Endometrial microvascular endothelial cells (primary cell): ENCODE measurements around the gene CELF3. TPM values are rescaled to one million over a fixed set of nuclear protein-coding genes. Genes with fewer than 3 reads are reported as not detected.
"Not testable (repeated sequence)": the region's sequence is repeated elsewhere in the genome, so short reads cannot be mapped to it uniquely, and the experiment has no call there.

Experiments used
- in situ Hi-C: cut with HindIII; loops from 2 replicates; pipeline ENCODE4 v1.10.0; 2017; ENCODE audit warnings: low sequenced_read_pairs, low pct_unique_long_range_greater_than_20kb; ENCODE audit errors: inconsistent ontology term
- total RNA-seq: library from RNA; depleted of rRNA; stranded (reverse); fragments of >200 nt; gene quantifications from one replicate; pipeline ENCODE4 v1.2.3, GENCODE V29; 2015; ENCODE audit errors: inconsistent ontology term

CELF3 gene
- total RNA-seq, 1 donor from 2014 or later = not detected

- in situ Hi-C loops = no loop called here
These were observed 9.9 kb downstream of the CELF3 start for GRCh38 chr1:151706464-151707415.

GRCh38 chr1:151705753-151706463, 10.7 kb downstream of the CELF3 start:
- in situ Hi-C loops = no loop called here

- in situ Hi-C loops = no loop called here
These were observed 11.5 kb downstream of the CELF3 start for GRCh38 chr1:151705146-151705545.

GRCh38 chr1:151704246-151704645, 12.4 kb downstream of the CELF3 start:
- in situ Hi-C loops = no loop called here

GRCh38 chr1:151703813-151704212, 12.8 kb downstream of the CELF3 start:
- in situ Hi-C loops = no loop called here

GRCh38 chr1:151702936-151703335, 13.7 kb downstream of the CELF3 start:
- in situ Hi-C loops = no loop called here

- in situ Hi-C loops = no loop called here
These were observed 15.1 kb downstream of the CELF3 start for GRCh38 chr1:151701515-151701914.

GRCh38 chr1:151693057-151693651, 23.4 kb downstream of the CELF3 start:
- in situ Hi-C loops = no loop called here

GRCh38 chr1:151692226-151692625, 24.4 kb downstream of the CELF3 start:
- in situ Hi-C loops = no loop called here

- in situ Hi-C loops = no loop called here
These were observed 27.1 kb downstream of the CELF3 start for GRCh38 chr1:151689494-151689893.

GRCh38 chr1:151686561-151686960, 30.0 kb downstream of the CELF3 start:
- in situ Hi-C loops = no loop called here

- in situ Hi-C loops = no loop called here
These were observed 32.5 kb downstream of the CELF3 start for GRCh38 chr1:151684128-151684527.

- in situ Hi-C loops = not testable (repeated sequence)
These were observed 33.7 kb downstream of the CELF3 start for GRCh38 chr1:151682901-151683300.

GRCh38 chr1:151681923-151682322, 34.7 kb downstream of the CELF3 start:
- in situ Hi-C loops = no loop called here

- in situ Hi-C loops = no loop called here
These were observed 35.8 kb downstream of the CELF3 start for GRCh38 chr1:151680826-151681225.

- in situ Hi-C loops = no loop called here
These were observed 36.2 kb downstream of the CELF3 start for GRCh38 chr1:151680391-151680790.

- in situ Hi-C loops = no loop called here
These were observed 43.2 kb downstream of the CELF3 start for GRCh38 chr1:151673407-151673806.

GRCh38 chr1:151670036-151670675, 46.4 kb downstream of the CELF3 start:
- in situ Hi-C loops = not testable (repeated sequence)

GRCh38 chr1:151668090-151668489, 48.5 kb downstream of the CELF3 start:
- in situ Hi-C loops = no loop called here
